ENCODE results near the gene DAAM1.

DNA sequence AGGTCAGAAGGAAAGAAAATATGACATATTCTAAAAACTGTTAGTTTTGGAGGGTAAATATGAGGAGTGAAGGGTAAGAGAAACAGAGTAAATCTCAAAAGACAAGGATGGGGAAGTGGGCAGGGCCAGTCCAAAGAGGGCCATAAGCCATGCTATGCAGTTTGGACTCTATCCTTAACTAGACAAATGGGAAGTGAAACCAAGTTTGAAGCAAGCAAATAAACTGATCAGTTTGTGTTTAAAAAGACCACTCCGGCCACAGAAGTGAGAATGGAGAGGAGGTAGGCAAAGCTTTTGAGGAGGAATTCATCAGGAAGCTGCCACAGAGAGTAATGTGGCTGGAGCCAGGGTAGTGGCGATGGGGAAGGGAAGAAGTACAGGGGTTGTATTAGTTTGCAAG, 37.5 kb upstream of the DAAM1 start:
- no peak for TF ChIP-seq POLR2A (IDR thresholded peaks at IDR 0.05)
- TF ChIP-seq, protein P1, sequence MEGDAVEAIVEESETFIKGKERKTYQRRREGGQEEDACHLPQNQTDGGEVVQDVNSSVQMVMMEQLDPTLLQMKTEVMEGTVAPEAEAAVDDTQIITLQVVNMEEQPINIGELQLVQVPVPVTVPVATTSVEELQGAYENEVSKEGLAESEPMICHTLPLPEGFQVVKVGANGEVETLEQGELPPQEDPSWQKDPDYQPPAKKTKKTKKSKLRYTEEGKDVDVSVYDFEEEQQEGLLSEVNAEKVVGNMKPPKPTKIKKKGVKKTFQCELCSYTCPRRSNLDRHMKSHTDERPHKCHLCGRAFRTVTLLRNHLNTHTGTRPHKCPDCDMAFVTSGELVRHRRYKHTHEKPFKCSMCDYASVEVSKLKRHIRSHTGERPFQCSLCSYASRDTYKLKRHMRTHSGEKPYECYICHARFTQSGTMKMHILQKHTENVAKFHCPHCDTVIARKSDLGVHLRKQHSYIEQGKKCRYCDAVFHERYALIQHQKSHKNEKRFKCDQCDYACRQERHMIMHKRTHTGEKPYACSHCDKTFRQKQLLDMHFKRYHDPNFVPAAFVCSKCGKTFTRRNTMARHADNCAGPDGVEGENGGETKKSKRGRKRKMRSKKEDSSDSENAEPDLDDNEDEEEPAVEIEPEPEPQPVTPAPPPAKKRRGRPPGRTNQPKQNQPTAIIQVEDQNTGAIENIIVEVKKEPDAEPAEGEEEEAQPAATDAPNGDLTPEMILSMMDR (IDR thresholded peaks at IDR 0.05) = no peak
